GM23338 (cell line): Measurements from ENCODE around the gene SLC7A5. TPM values are rescaled to one million over a fixed set of nuclear protein-coding genes. Genes with fewer than 3 reads are reported as not detected.

ENCODE experiments used
- ATAC-seq: fragments of 200-7000 bp; cut with Tn5 transposase; 3 replicates; pipeline ENCODE4 v1.9.1; 2020
- DNase-seq: peaks from one replicate; pipeline ENCODE4 v3.0.0-alpha.2; 2015; ENCODE audit warnings: low spot score
- H2AFZ ChIP-seq: fragments of 200-600 bp; sonication (generic); 2 replicates; pipeline ENCODE4 v1.8.0; 2016; ENCODE audit warnings: antibody characterized with exemption, mild to moderate bottlenecking, moderate library complexity
- H3F3A ChIP-seq: fragments of 200-600 bp; sonication (generic); replicated peaks from 2 replicates; pipeline ENCODE4 v1.8.0; 2017; ENCODE audit warnings: antibody characterized with exemption, mixed run types, low read depth
- H3K27ac ChIP-seq: fragments of 200-600 bp; sonication (generic); 2 replicates; pipeline ENCODE4 v1.6.1; 2016; ENCODE audit warnings: low read depth
- H3K27me3 ChIP-seq: fragments of 200-600 bp; sonication (generic); 2 replicates; pipeline ENCODE4 v1.8.0; 2016; ENCODE audit warnings: mild to moderate bottlenecking, mixed run types, moderate library complexity; ENCODE audit not compliant: insufficient read depth
- H3K36me3 ChIP-seq: fragments of 200-600 bp; sonication (generic); 2 replicates; pipeline ENCODE4 v1.8.0; 2016; ENCODE audit warnings: mild to moderate bottlenecking; ENCODE audit not compliant: insufficient read depth
- H3K4me1 ChIP-seq: fragments of 200-600 bp; sonication (generic); 2 replicates; pipeline ENCODE4 v1.8.0; 2016; ENCODE audit warnings: mild to moderate bottlenecking, moderate library complexity; ENCODE audit not compliant: insufficient read depth
- H3K4me2 ChIP-seq: fragments of 200-600 bp; sonication (generic); 2 replicates; pipeline ENCODE4 v1.7.1; 2017; ENCODE audit warnings: mixed run types
- H3K4me3 ChIP-seq: fragments of 200-600 bp; sonication (generic); 2 replicates; pipeline ENCODE4 v1.6.1; 2016; ENCODE audit warnings: mixed run types
- H3K79me2 ChIP-seq: fragments of 200-600 bp; sonication (generic); replicated peaks from 2 replicates; pipeline ENCODE4 v1.8.0; 2017; ENCODE audit warnings: mild to moderate bottlenecking; ENCODE audit not compliant: insufficient read depth
- H3K9me2 ChIP-seq: fragments of 200-600 bp; sonication (generic); 2 replicates; pipeline ENCODE4 v1.8.0; 2017; ENCODE audit not compliant: insufficient read depth
- H4K20me1 ChIP-seq: fragments of 200-600 bp; sonication (generic); replicated peaks from 2 replicates; pipeline ENCODE4 v1.8.0; 2017; ENCODE audit warnings: mild to moderate bottlenecking; ENCODE audit not compliant: insufficient read depth
- H3K27ac Mint-ChIP-seq: 2 replicates; pipeline ENCODE4 v1.8.0; 2020; ENCODE audit warnings: inconsistent platforms, mild to moderate bottlenecking, moderate library complexity, mixed read lengths
- H3K27me3 Mint-ChIP-seq: 3 replicates; pipeline ENCODE4 v1.8.0; 2022; ENCODE audit warnings: low read depth, mild to moderate bottlenecking, moderate library complexity, mixed read lengths, inconsistent platforms; ENCODE audit not compliant: insufficient read depth, poor library complexity
- H3K36me3 Mint-ChIP-seq: 3 replicates; pipeline ENCODE4 v1.8.0; 2021; ENCODE audit warnings: low read depth, mild to moderate bottlenecking, inconsistent platforms, moderate library complexity, mixed read lengths
- H3K4me1 Mint-ChIP-seq: 3 replicates; pipeline ENCODE4 v1.8.0; 2020; ENCODE audit warnings: mild to moderate bottlenecking, inconsistent platforms, mixed read lengths
- H3K4me3 Mint-ChIP-seq: 3 replicates; pipeline ENCODE4 v1.8.0; 2021; ENCODE audit warnings: moderate library complexity, mild to moderate bottlenecking, inconsistent platforms, mixed read lengths
- H3K9me3 Mint-ChIP-seq: 3 replicates; pipeline ENCODE4 v1.8.0; 2020; ENCODE audit warnings: moderate library complexity, mild to moderate bottlenecking, inconsistent platforms, mixed read lengths
- CREB1 ChIP-seq: fragments of 250-450 bp; sonication (Bioruptor Pico); IDR thresholded peaks from 2 replicates; pipeline ENCODE4 v1.5.0; 2020; ENCODE audit warnings: low read depth, mild to moderate bottlenecking, moderate library complexity
- CTCF ChIP-seq, 2 experiments: fragments of 200-600 bp in 1 of 2; sonication (generic) in 1 of 2; conservative IDR thresholded peaks; 2 replicates each; pipeline versions ENCODE4 v1.5.1 to v1.6.1; 2016 to 2017; ENCODE audit warnings: antibody characterized with exemption in 2 of 2, low read depth in 2 of 2, mild to moderate bottlenecking in 2 of 2, moderate library complexity in 1 of 2
- ETS1 ChIP-seq: IDR thresholded peaks from 2 replicates; pipeline ENCODE4 v1.6.1; 2016; ENCODE audit warnings: antibody characterized with exemption
- EZH2 ChIP-seq: fragments of 200-600 bp; sonication (generic); IDR thresholded peaks from one replicate; pipeline ENCODE4 v1.8.0; 2017; ENCODE audit warnings: antibody characterized with exemption, mild to moderate bottlenecking, low read depth; ENCODE audit not compliant: unreplicated experiment
- EZH2phosphoT487 ChIP-seq: fragments of 200-600 bp; sonication (generic); IDR thresholded peaks from one replicate; pipeline ENCODE4 v1.8.1; 2018; ENCODE audit warnings: antibody characterized with exemption; ENCODE audit not compliant: unreplicated experiment
- JUNB ChIP-seq: IDR thresholded peaks from one replicate; pipeline ENCODE4 v1.6.1; 2016; ENCODE audit warnings: antibody characterized with exemption; ENCODE audit not compliant: unreplicated experiment
- NANOG ChIP-seq: IDR thresholded peaks from 2 replicates; pipeline ENCODE4 v1.6.1; 2016; ENCODE audit warnings: antibody characterized with exemption, borderline replicate concordance
- POLR2AphosphoS5 ChIP-seq: IDR thresholded peaks from 2 replicates; pipeline ENCODE4 v1.6.1; 2016; ENCODE audit warnings: antibody characterized with exemption, low read depth
- REST ChIP-seq: IDR thresholded peaks from one replicate; pipeline ENCODE4 v1.6.1; 2018; ENCODE audit warnings: antibody characterized with exemption; ENCODE audit not compliant: unreplicated experiment
- STAT1 ChIP-seq: IDR thresholded peaks from one replicate; pipeline ENCODE4 v1.6.1; 2016; ENCODE audit warnings: antibody characterized with exemption; ENCODE audit not compliant: unreplicated experiment
- ZNF114 ChIP-seq: fragments of 250-450 bp; sonication (Bioruptor Pico); IDR thresholded peaks from 2 replicates; pipeline ENCODE4 v1.5.0; 2020; ENCODE audit warnings: mild to moderate bottlenecking, moderate library complexity
- ZNF331 ChIP-seq: fragments of 250-450 bp; sonication (Bioruptor Pico); IDR thresholded peaks from 2 replicates; pipeline ENCODE4 v1.5.0; 2020; ENCODE audit warnings: low read depth, mild to moderate bottlenecking, moderate library complexity
- ZNF462 ChIP-seq: fragments of 250-450 bp; sonication (Bioruptor Pico); IDR thresholded peaks from 2 replicates; pipeline ENCODE4 v1.5.0; 2020; ENCODE audit warnings: mild to moderate bottlenecking, moderate library complexity
- polyA plus RNA-seq: library from polyadenylated mRNA; unstranded; fragments of >200 nt; fragmentation: Nextera tagmentation; extraction: Ambion mirVana; gene quantifications from 2 replicates; pipeline ENCODE4 v1.2.1, GENCODE V29; 2016
- total RNA-seq: library from RNA; depleted of rRNA; stranded (reverse); fragments of >200 nt; shearing (Covaris generic); gene quantifications from 2 replicates; pipeline ENCODE4 v1.2.3, GENCODE V29; 2014

The SLC7A5 gene
- total and polyA plus RNA-seq, 2 experiments from 2014 or later, result 107 to 386 TPM

- ATAC-seq (no peak), DNase-seq (no peak)
- peaks cover 34% of the 10 kb centered on the region for H3K9me3 Mint-ChIP-seq
- peaks cover 25% of the 10 kb centered on the region for H3K27me3 Mint-ChIP-seq
- no peak overlapping the region for H3K27ac Mint-ChIP-seq
- H3K4me3 Mint-ChIP-seq, result no peak overlapping the region
- Histone ChIP-seq H3K4me2 (no peak overlapping the region), H3K36me3 (peaks cover 9% of the 10 kb centered on the region), H3K27me3 (no peaks in the 10 kb centered on the region), H3K4me1 (peaks cover 37% of the 10 kb centered on the region), H4K20me1 (no peaks in the 10 kb centered on the region), H3F3A (0 out of 2 replicates have a peak, but pooled peaks cover 6% of the 10 kb centered on the region), H3K79me2 (no peaks in the 10 kb centered on the region), H2AFZ (no peak overlapping the region), H3K4me3 (no peak overlapping the region), H3K27ac (no peak overlapping the region), H3K9me2 (no peaks in the 10 kb centered on the region)
- H3K36me3 Mint-ChIP-seq, result peaks cover 22% of the 10 kb centered on the region
- H3K4me1 Mint-ChIP-seq, result peaks cover 36% of the 10 kb centered on the region
- TF ChIP-seq EZH2 (no peak), ZNF462 (CRISPR knock-in tag) (no peak), NANOG (no peak), CTCF (conservative IDR thresholded peaks at IDR 0.05; ENCODE audit: low read depth in 2 of 2) (no peak), EZH2phosphoT487 (no peak), STAT1 (no peak), POLR2AphosphoS5 (no peak), CREB1 (no peak), ETS1 (no peak), JUNB (no peak), ZNF114 (no peak), ZNF331 (no peak), REST (no peak)
Measured at GRCh38 chr16:87818533-87819161, 50.7 kb downstream of the SLC7A5 start.
